HepG2 (cell line): ENCODE data around the gene LITAFD. TPM values are rescaled to one million over a fixed set of nuclear protein-coding genes. Genes with fewer than 3 reads are reported as not detected.
A peak's percentile ranks its signal among the peaks of the same experiment; 100 is the strongest.

Experiments
- CENPBD1 ChIP-seq: sonication (generic); formaldehyde crosslinking; IDR thresholded peaks from 2 replicates; pipeline ENCODE4 v1.8.0; 2022; ENCODE audit warnings: missing genetic modification reagents, low read depth, mild to moderate bottlenecking, borderline replicate concordance
- CSRNP1 ChIP-seq: sonication (generic); formaldehyde crosslinking; IDR thresholded peaks from 2 replicates; pipeline ENCODE4 v1.8.1; 2023; ENCODE audit warnings: mild to moderate bottlenecking, missing genetic modification reagents
- FOXP1 ChIP-seq, 2 experiments: fragments of 450-650 bp in 1 of 2; IDR thresholded peaks; 2 replicates each; pipeline ENCODE4 v1.6.1; 2017 to 2018; ENCODE audit warnings: antibody characterized with exemption in 1 of 2
- FUBP1 ChIP-seq: sonication (generic); formaldehyde crosslinking; IDR thresholded peaks from 2 replicates; pipeline ENCODE4 v1.5.1; 2020; ENCODE audit warnings: missing genetic modification reagents, mild to moderate bottlenecking, borderline replicate concordance
- MTF1 ChIP-seq: sonication (generic); formaldehyde crosslinking; IDR thresholded peaks from 2 replicates; pipeline ENCODE4 v1.5.0; 2020; ENCODE audit warnings: missing genetic modification reagents
- NFKB2 ChIP-seq: sonication (generic); formaldehyde crosslinking; IDR thresholded peaks from 2 replicates; pipeline ENCODE4 v1.4.0; 2020; ENCODE audit warnings: missing genetic modification reagents, borderline replicate concordance
- SIN3A ChIP-seq: IDR thresholded peaks from 2 replicates; pipeline ENCODE4 v1.6.1; 2011; ENCODE audit warnings: low read depth, mild to moderate bottlenecking, control low read depth, low read length, borderline replicate concordance
- SRY ChIP-seq: sonication (generic); formaldehyde crosslinking; IDR thresholded peaks from 2 replicates; pipeline ENCODE4 v1.8.0; 2022; ENCODE audit warnings: mild to moderate bottlenecking, missing genetic modification reagents
- TSC22D2 ChIP-seq: sonication (generic); formaldehyde crosslinking; IDR thresholded peaks from 2 replicates; pipeline ENCODE4 v1.5.1; 2020; ENCODE audit warnings: missing genetic modification reagents, mild to moderate bottlenecking, borderline replicate concordance
- ZNF407 ChIP-seq: sonication (generic); formaldehyde crosslinking; IDR thresholded peaks from one replicate; pipeline ENCODE4 v1.5.1; 2020; ENCODE audit warnings: mild to moderate bottlenecking, missing genetic modification reagents; ENCODE audit errors: not compliant biosample characterization
- ZUFSP ChIP-seq: sonication (generic); formaldehyde crosslinking; IDR thresholded peaks from 2 replicates; pipeline ENCODE4 v1.9.0; 2021; ENCODE audit warnings: missing genetic modification reagents, mild to moderate bottlenecking, borderline replicate concordance
- polyA plus RNA-seq, 8 experiments: library from polyadenylated mRNA; depleted of rRNA in 3 of 8; stranded (reverse) in 7 of 8; unstranded in 1 of 8; fragments of >200 nt; fragmentation: Illumina TruSeq in 4 of 8; extraction: Trizol in 4 of 8; gene quantifications; 2 replicates each; pipeline versions ENCODE4 v1.2.1 to v1.2.3, GENCODE V29; 2011 to 2016; ENCODE audit warnings: low read depth in 4 of 8, missing spikeins in 1 of 8, mixed read lengths in 1 of 8; ENCODE audit not compliant: insufficient read depth in 1 of 8
- total RNA-seq, 5 experiments: library from RNA; depleted of rRNA; stranded (reverse); fragments of >200 nt; fragmentation: Illumina TruSeq; extraction: Trizol; gene quantifications; 2 replicates each; pipeline ENCODE4 v1.2.3, GENCODE V29; 2016; ENCODE audit warnings: low read depth in 1 of 5

LITAFD gene
- total and polyA plus RNA-seq, 2 of the 13 experiments (the other 11 are each of a cell fraction or from before 2014, with no cell fraction given), result not detected

- TF ChIP-seq CENPBD1 (CRISPR knock-in tag), result no peak
- TF ChIP-seq FUBP1 (CRISPR knock-in tag), result no peak
- TF ChIP-seq TSC22D2 (CRISPR knock-in tag), result 0 out of 2 replicates have a peak, but pooled peaks have one; percentile 5
- TF ChIP-seq MTF1 (CRISPR knock-in tag), result peak; percentile 67
- 0 out of 2 replicates have a peak, but pooled peaks have one; percentile 70 for TF ChIP-seq SRY (CRISPR knock-in tag)
- TF ChIP-seq FOXP1 (IDR thresholded peaks at IDR 0.05), result no peak
- peak; percentile 19; the same call in 1 of the 2 replicates for TF ChIP-seq FOXP1 (CRISPR knock-in tag; IDR thresholded peaks at IDR 0.05)
- TF ChIP-seq ZNF407 (CRISPR knock-in tag), result peak; percentile 72
- TF ChIP-seq SIN3A, result 0 out of 2 replicates have a peak, but pooled peaks have one; percentile 19
- no peak for TF ChIP-seq ZUFSP (CRISPR knock-in tag)
- peak; percentile 45; the same call in 1 of the 2 replicates for TF ChIP-seq CSRNP1 (CRISPR knock-in tag)
- TF ChIP-seq NFKB2 (CRISPR knock-in tag), result peak; percentile 81; the same call in 1 of the 2 replicates
These were observed 12.8 kb upstream of the LITAFD start (continued) for GRCh38 chr16:8869212-8869987.
